ENCODE results near the gene LRP1B. TPM values are rescaled to one million over a fixed set of nuclear protein-coding genes. Genes with fewer than 3 reads are reported as not detected.

LRP1B gene
- polyA plus RNA-seq, 2 of the 4 experiments (the other 2 are of a cell fraction) = 0.03 TPM; not detected in 1

GRCh38 chr2:141468761-141469160 is 662.1 kb downstream of the LRP1B start:
- TF ChIP-seq E2F6 (IDR thresholded peaks at IDR 0.05; ENCODE audit: borderline replicate concordance, low read depth) (no peak), CHD2 (IDR thresholded peaks at IDR 0.05; ENCODE audit: low read length, partially characterized antibody) (no peak), KDM1A (IDR thresholded peaks at IDR 0.05; ENCODE audit: low read depth) (no peak), NPAS2 (CRISPR knock-in tag; IDR thresholded peaks at IDR 0.05; ENCODE audit: borderline replicate concordance) (no peak), POLR2AphosphoS2 (conservative IDR thresholded peaks at IDR 0.05; ENCODE audit: low read length) (no peak), KDM5A (IDR thresholded peaks at IDR 0.05) (no peak), HOXB5 (CRISPR knock-in tag; IDR thresholded peaks at IDR 0.05) (no peak), REST (IDR thresholded peaks at IDR 0.05) (no peak), HOXB13 (CRISPR knock-in tag; IDR thresholded peaks at IDR 0.05; ENCODE audit: low read depth) (no peak), NFE2L2 (conservative IDR thresholded peaks at IDR 0.05; ENCODE audit: low read length) (no peak), ESRRA (IDR thresholded peaks at IDR 0.05; ENCODE audit: borderline replicate concordance, low read length) (no peak), MAFK (IDR thresholded peaks at IDR 0.05; ENCODE audit: partially characterized antibody) (no peak), POLR2A (IDR thresholded peaks at IDR 0.05; ENCODE audit: low read length) (no peak), EP300 (IDR thresholded peaks at IDR 0.05) (no peak), EHF (CRISPR knock-in tag; IDR thresholded peaks at IDR 0.05) (no peak)
- ATAC-seq (no peak), FAIRE-seq (no peak), DNase-seq (ENCODE audit: low read depth in 1 of 2, low spot score in 1 of 2) (no peak)
- no peaks in the 10 kb centered on the region for H3K9me3 ChIP-seq
- H3K4me1 ChIP-seq = peaks cover 5% of the 10 kb centered on the region; the same call in 1 of the 3 replicates
- no peak overlapping the region for H3K27ac ChIP-seq
- H3K4me2 ChIP-seq = no peak overlapping the region
- H3K4me3 ChIP-seq = no peak overlapping the region
- CTCF ChIA-PET = no interaction called here
- POLR2A ChIA-PET = no interaction called here
- WGBS (ENCODE audit: missing lambda C conversion rate) = 74% methylated on average over 6 of the region's 6 CpGs

GRCh38 chr2:141467331-141467730 is 663.5 kb downstream of the LRP1B start:
- no peak for ATAC-seq
- Histone ChIP-seq H3K4me1 (peaks cover 5% of the 10 kb centered on the region; the same call in 1 of the 3 replicates), H3K4me2 (no peak overlapping the region), H3K9me3 (no peaks in the 10 kb centered on the region), H3K4me3 (no peak overlapping the region), H3K27ac (no peak overlapping the region)
- no peak for DNase-seq (ENCODE audit: low read depth in 1 of 2, low spot score in 1 of 2)
- TF ChIP-seq EP300 (IDR thresholded peaks at IDR 0.05) (no peak), CTCF (IDR thresholded peaks at IDR 0.05) (no peak), PHF8 (IDR thresholded peaks at IDR 0.05; ENCODE audit: borderline replicate concordance, low read depth) (no peak), HEYL (CRISPR knock-in tag; IDR thresholded peaks at IDR 0.05) (no peak), HOXB5 (CRISPR knock-in tag; IDR thresholded peaks at IDR 0.05) (no peak), HES2 (IDR thresholded peaks at IDR 0.05) (no peak), JUNB (IDR thresholded peaks at IDR 0.05) (no peak), NFE2L2 (conservative IDR thresholded peaks at IDR 0.05; ENCODE audit: low read length) (no peak), MAX (IDR thresholded peaks at IDR 0.05) (no peak), HMGXB4 (CRISPR knock-in tag; IDR thresholded peaks at IDR 0.05; ENCODE audit: borderline replicate concordance) (no peak), POLR2AphosphoS2 (conservative IDR thresholded peaks at IDR 0.05; ENCODE audit: low read length) (no peak), RFX5 (IDR thresholded peaks at IDR 0.05) (no peak), HDAC2 (IDR thresholded peaks at IDR 0.05) (no peak)
- 30% methylated on average over 1 of the region's 1 CpG for WGBS (ENCODE audit: missing lambda C conversion rate)
- CTCF ChIA-PET = no interaction called here
- FAIRE-seq = no peak
- POLR2A ChIA-PET = no interaction called here

All from A549 (cell line).